Gastroesophageal sphincter (tissue), 4 donors: ENCODE results near the gene KLHL22. TPM values are rescaled to one million over a fixed set of nuclear protein-coding genes. Genes with fewer than 3 reads are reported as not detected.
"Not testable (repeated sequence)": the region's sequence is repeated elsewhere in the genome, so short reads cannot be mapped to it uniquely, and the experiment has no call there.

Source experiments
- ATAC-seq: fragments of 150-250 bp; one replicate; pipeline ENCODE4 v1.9.1; 2016; ENCODE audit warnings: mild to moderate bottlenecking, moderate library complexity
- H3K27ac ChIP-seq, 4 donors: fragments of 200-600 bp; sonication (generic) in 3 of 4; 1 replicate in 3 of 4; 2 replicates in 1 of 4; pipeline ENCODE4 v1.5.1; 2016 to 2019
- H3K27me3 ChIP-seq: fragments of 200-600 bp; sonication (generic); one replicate; pipeline ENCODE4 v1.5.1; 2019
- H3K36me3 ChIP-seq, 2 donors: fragments of 200-600 bp; sonication (generic); one replicate each; pipeline ENCODE4 v1.5.1; 2019; ENCODE audit warnings: control low read depth in 1 of 2
- H3K4me1 ChIP-seq, 3 donors: fragments of 200-600 bp; sonication (generic); 1 replicate in 2 of 3; 2 replicates in 1 of 3; pipeline ENCODE4 v1.5.1; 2016 to 2019; ENCODE audit warnings: control low read depth in 2 of 3
- H3K4me3 ChIP-seq, 2 donors: fragments of 200-600 bp; sonication (generic); one replicate each; pipeline ENCODE4 v1.5.1; 2019; ENCODE audit warnings: mild to moderate bottlenecking in 1 of 2, moderate library complexity in 1 of 2
- H3K9me3 ChIP-seq, 3 donors: fragments of 200-600 bp; sonication (generic); one replicate each; pipeline ENCODE4 v1.5.1; 2017 to 2019; ENCODE audit warnings: control low read depth in 2 of 3
- CTCF ChIP-seq, 4 experiments: fragments of 200-600 bp in 2 of 4; fragments of 450-650 bp in 2 of 4; sonication (generic) in 1 of 4; IDR thresholded peaks; one replicate each; pipeline ENCODE4 v1.5.1; 2017 to 2019; ENCODE audit warnings: antibody characterized with exemption in 4 of 4, mild to moderate bottlenecking in 2 of 4, moderate library complexity in 2 of 4
- EP300 ChIP-seq: sonication (generic); formaldehyde crosslinking; IDR thresholded peaks from one replicate; pipeline ENCODE4 v1.6.1; 2017; ENCODE audit warnings: antibody characterized with exemption, mild to moderate bottlenecking
- POLR2A ChIP-seq, 2 donors: fragments of 450-650 bp; IDR thresholded peaks; one replicate each; pipeline ENCODE4 v1.6.1; 2017; ENCODE audit warnings: antibody characterized with exemption in 2 of 2, mild to moderate bottlenecking in 2 of 2, moderate library complexity in 1 of 2
- POLR2AphosphoS5 ChIP-seq: sonication (generic); formaldehyde crosslinking; IDR thresholded peaks from one replicate; pipeline ENCODE4 v1.6.1; 2017; ENCODE audit warnings: antibody characterized with exemption
- WGBS, 2 donors: methylation state at CpG; one replicate each; pipeline ENCODE4 v1.1.5; 2018; ENCODE audit warnings: low coverage in 1 of 2; 5-methylcytosine and 5-hydroxymethylcytosine counted together
- total RNA-seq, 4 donors: library from RNA; depleted of rRNA; stranded (reverse); fragments of >200 nt; gene quantifications; one replicate each; pipeline ENCODE4 v1.1.0, GENCODE V29; 2016

Gene KLHL22
- total RNA-seq, 4 donors from 2014 or later = 25.0 to 44.5 (median 33.9) TPM

GRCh38 chr22:20414450-20414849 lies 81.1 kb downstream of the KLHL22 start:
- Histone ChIP-seq H3K27ac (no peak overlapping the region), H3K4me3 (no peak overlapping the region), H3K9me3 (no peaks in the 10 kb centered on the region), H3K4me1 (peaks cover 0 to 7% (median 0%) of the 10 kb centered on the region in 3 donors), H3K27me3 (no peaks in the 10 kb centered on the region), H3K36me3 (no peaks in the 10 kb centered on the region)
- ATAC-seq = no peak
- no peak for TF ChIP-seq CTCF (IDR thresholded peaks at IDR 0.05)
- TF ChIP-seq POLR2AphosphoS5 = no peak
- no peak for TF ChIP-seq POLR2A (IDR thresholded peaks at IDR 0.05)
- TF ChIP-seq EP300 = no peak
- WGBS, 2 donors = 68 to 71% methylated on average over 3 of the region's 3 CpGs

- peaks cover 0 to 7% (median 0%) of the 10 kb centered on the region in 3 donors for H3K4me1 ChIP-seq
- WGBS, 2 donors = 72 to 83% methylated on average over 3 to 4 of the region's 5 CpGs
- ATAC-seq = no peak
Measured at GRCh38 chr22:20414059-20414440, 81.5 kb downstream of the KLHL22 start.

GRCh38 chr22:20413217-20414058 lies 82.2 kb downstream of the KLHL22 start:
- TF ChIP-seq EP300 = no peak
- no peak for TF ChIP-seq CTCF (IDR thresholded peaks at IDR 0.05)
- TF ChIP-seq POLR2A (IDR thresholded peaks at IDR 0.05) = no peak
- TF ChIP-seq POLR2AphosphoS5 = no peak
- ATAC-seq = no peak

More at GRCh38 chr22:20414059-20414440, 81.5 kb downstream of the KLHL22 start:
- Histone ChIP-seq H3K9me3 (no peaks in the 10 kb centered on the region), H3K27me3 (no peaks in the 10 kb centered on the region), H3K36me3 (no peaks in the 10 kb centered on the region), H3K4me3 (no peak overlapping the region), H3K27ac (no peak overlapping the region)
- TF ChIP-seq POLR2A (IDR thresholded peaks at IDR 0.05) (no peak), CTCF (IDR thresholded peaks at IDR 0.05) (no peak), EP300 (no peak), POLR2AphosphoS5 (no peak)

DNA sequence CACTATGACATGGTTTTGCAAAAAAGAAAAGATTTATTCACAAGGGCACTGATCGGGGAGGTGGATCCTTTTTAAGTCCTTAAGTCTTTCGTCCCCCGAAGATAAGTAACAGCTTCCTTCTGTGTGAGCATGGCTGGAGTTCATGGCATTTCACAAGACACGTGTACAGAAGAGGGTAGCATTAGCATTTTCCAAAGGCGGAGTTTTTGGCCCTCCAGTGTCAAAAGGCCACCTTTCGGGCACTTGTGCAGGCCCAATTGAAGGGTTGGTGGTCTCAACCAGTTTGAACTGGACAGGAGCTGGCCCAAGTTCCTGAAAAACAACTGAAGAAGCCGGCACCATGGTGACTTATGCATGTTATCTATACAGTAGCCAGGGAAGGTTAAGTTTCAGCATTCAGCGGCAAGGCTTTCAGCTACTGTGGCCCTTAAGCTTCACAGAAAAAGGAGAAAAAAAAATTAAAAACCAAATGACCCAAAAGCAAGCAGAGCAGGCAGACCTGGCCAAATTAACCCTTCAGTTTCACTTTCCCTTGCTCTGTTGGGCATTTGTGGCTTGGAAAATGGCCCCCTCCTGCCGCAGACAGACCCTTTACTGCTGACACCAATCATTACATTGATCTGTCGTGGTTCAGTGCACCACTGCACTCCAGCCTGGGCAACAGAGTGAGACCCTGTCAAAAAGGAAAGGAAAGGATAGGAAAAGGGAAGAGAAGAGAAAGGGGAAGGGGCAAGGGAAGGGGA lies 83.0 kb downstream of the KLHL22 start:
- Histone ChIP-seq H3K27ac (no peak overlapping the region), H3K4me1 (no peaks in the 10 kb centered on the region), H3K9me3 (no peaks in the 10 kb centered on the region), H3K4me3 (no peak overlapping the region), H3K27me3 (no peaks in the 10 kb centered on the region), H3K36me3 (peaks cover 0 to 4% of the 10 kb centered on the region in 2 donors)
- TF ChIP-seq POLR2A (IDR thresholded peaks at IDR 0.05) (no peak), POLR2AphosphoS5 (no peak), EP300 (no peak), CTCF (IDR thresholded peaks at IDR 0.05) (no peak)
- 56 to 70% methylated on average over 7 to 10 of the region's 10 CpGs for WGBS, 2 donors
- ATAC-seq = no peak

More at GRCh38 chr22:20413217-20414058, 82.2 kb downstream of the KLHL22 start:
- WGBS, 2 donors = 91 to 94% methylated on average over 4 to 5 of the region's 9 CpGs
- no peaks in the 10 kb centered on the region for H3K27me3 ChIP-seq
- H3K4me3 ChIP-seq = no peak overlapping the region
- H3K36me3 ChIP-seq = no peaks in the 10 kb centered on the region
- H3K27ac ChIP-seq = no peak overlapping the region
- H3K9me3 ChIP-seq = no peaks in the 10 kb centered on the region
- peaks cover 0 to 3% (median 0%) of the 10 kb centered on the region in 3 donors for H3K4me1 ChIP-seq

- H3K27me3 ChIP-seq, H3K27ac ChIP-seq, ATAC-seq, H3K4me3 ChIP-seq, H3K4me1 ChIP-seq, H3K9me3 ChIP-seq: not testable (repeated sequence)
- peaks cover 0 to 37% of the 10 kb centered on the region in 2 donors for H3K36me3 ChIP-seq
- 92% methylated on average over 3 of the region's 3 CpGs; no CpG with 5 or more reads in 1 of the 2 donors for WGBS, 2 donors
Measured at GRCh38 chr22:20409385-20409784, 86.2 kb downstream of the KLHL22 start.
